ENCODE measurements around the gene CMC4. TPM values are rescaled to one million over a fixed set of nuclear protein-coding genes. Genes with fewer than 3 reads are reported as not detected.

CMC4 gene
- total and polyA plus RNA-seq, 2 of the 4 experiments (the other 2 are of a cell fraction), result 6.4 to 8.4 TPM

DNA sequence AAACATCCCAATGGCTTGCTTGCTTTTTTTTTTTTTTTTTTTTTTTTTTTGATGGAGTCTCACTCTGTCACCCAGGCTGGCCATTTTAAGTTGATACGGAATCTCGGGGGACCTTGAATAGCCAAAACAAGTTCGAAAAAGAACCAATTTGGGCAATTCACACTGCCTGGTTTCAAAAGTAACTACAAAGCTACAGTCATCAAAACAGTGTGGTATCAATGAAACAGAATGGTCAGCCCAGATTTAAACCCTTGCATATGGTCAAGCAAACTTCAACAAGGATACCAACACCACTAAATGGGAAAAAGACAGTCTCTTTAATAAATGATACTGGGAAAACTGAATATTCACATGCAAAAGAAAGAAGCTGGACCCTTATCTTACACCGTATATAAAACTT is 42.2 kb upstream of the CMC4 start:
- ChIA-PET CTCF (no interaction called here), POLR2A (ENCODE audit: unreplicated experiment) (no interaction called here)
- no peaks in the 10 kb centered on the region for H3K27me3 ChIP-seq (ENCODE audit: control insufficient read depth, insufficient read depth, low read length)
- WGBS, 2 experiments (ENCODE audit: extremely low coverage in 2 of 2, insufficient read length in 1 of 2), result no CpG with 5 or more reads among the region's 4 CpGs
- no peak overlapping the region for H3K4me3 ChIP-seq (ENCODE audit: insufficient read depth, low read depth, low read length)
- no peak overlapping the region for H3K23ac ChIP-seq (ENCODE audit: low read depth, low read length)
- no peak overlapping the region for H3K18ac ChIP-seq (ENCODE audit: low read depth, low read length)
- no peaks in the 10 kb centered on the region for H4K20me1 ChIP-seq (ENCODE audit: insufficient read depth, low read length)
- H2AFZ ChIP-seq (replicated peaks; ENCODE audit: low read length, poor library complexity), result no peak overlapping the region
- no peak overlapping the region for H2BK120ac ChIP-seq (ENCODE audit: low read depth, low read length)
- no peak overlapping the region for H2BK20ac ChIP-seq (ENCODE audit: low read depth, low read length)
- no peak overlapping the region for H3K27ac ChIP-seq (ENCODE audit: insufficient read depth, low read length)
- H4K5ac ChIP-seq (ENCODE audit: low read depth, low read length), result no peak overlapping the region
- in situ Hi-C loops (cut with MboI; ENCODE audit: low sequenced_read_pairs) (no loop called here), intact Hi-C loops (cut with micrococcal nuclease) (no loop called here), dilution Hi-C loops (cut with HindIII; ENCODE audit: low sequenced_read_pairs, unreplicated experiment) (no loop called here)
- 0 out of 2 replicates have a peak, but pooled peaks cover 2% of the 10 kb centered on the region for H3K9me3 ChIP-seq (ENCODE audit: control insufficient read depth, insufficient read depth, low read length)
- no peak overlapping the region for H2AK5ac ChIP-seq (ENCODE audit: low read depth, low read length)
- H3K9ac ChIP-seq (ENCODE audit: low read depth, low read length), result no peak overlapping the region
- ATAC-seq (ENCODE audit: low read depth), result no peak
- no peak overlapping the region for H3K14ac ChIP-seq (replicated peaks; ENCODE audit: low read depth, low read length)
- no peak for TF ChIP-seq FOS (IDR thresholded peaks at IDR 0.05; ENCODE audit: low read depth, low read length)
- no peak for TF ChIP-seq USF2 (IDR thresholded peaks at IDR 0.05; ENCODE audit: low read depth, low read length)
- no peak for TF ChIP-seq CTCF (conservative IDR thresholded peaks at IDR 0.05; ENCODE audit: low read depth, low read length)
- TF ChIP-seq SMC3 (IDR thresholded peaks at IDR 0.05; ENCODE audit: low read depth, low read length), result no peak
- TF ChIP-seq MAZ (IDR thresholded peaks at IDR 0.05; ENCODE audit: borderline replicate concordance, low read depth, low read length), result no peak
- no peak for TF ChIP-seq MXI1 (IDR thresholded peaks at IDR 0.05; ENCODE audit: borderline replicate concordance, low read depth, low read length)
- no peak for TF ChIP-seq RCOR1 (IDR thresholded peaks at IDR 0.05; ENCODE audit: insufficient replicate concordance, low read length)
- BruUV-seq (replicated peaks), result no TSS peak
- H3K79me1 ChIP-seq (ENCODE audit: low read depth in 1 of 2, low read length in 2 of 2), result no peaks in the 10 kb centered on the region
- H3K36me3 ChIP-seq (ENCODE audit: control insufficient read depth, insufficient read depth, low read length), result no peaks in the 10 kb centered on the region
- no peaks in the 10 kb centered on the region for H3K4me1 ChIP-seq (ENCODE audit: control insufficient read depth, insufficient read depth, low read length)
- H3K4ac ChIP-seq (ENCODE audit: low read depth, low read length), result no peak overlapping the region
- no peak overlapping the region for H4K91ac ChIP-seq (ENCODE audit: insufficient read depth, low read depth, low read length)
- H2BK5ac ChIP-seq (ENCODE audit: low read depth, low read length, poor library complexity, severe bottlenecking), result no peak overlapping the region
- no peak overlapping the region for H4K8ac ChIP-seq (ENCODE audit: low read depth in 2 of 2, low read length in 2 of 2)
- DNase-seq, result no peak
- H2AK9ac ChIP-seq (replicated peaks; ENCODE audit: low read depth, low read length, poor library complexity), result no peak overlapping the region
- H2BK15ac ChIP-seq (ENCODE audit: low read depth, low read length), result no peak overlapping the region
- no peaks in the 10 kb centered on the region for H3K9me1 ChIP-seq (ENCODE audit: insufficient read depth, low read length)
- H3K4me2 ChIP-seq (ENCODE audit: low read depth, low read length), result no peak overlapping the region
- H3K56ac ChIP-seq (ENCODE audit: extremely low read depth, insufficient read depth, low read length), result no peak overlapping the region
